Muscle of leg (tissue), 16 donors: ENCODE measurements around the gene ZNF385D. TPM values are rescaled to one million over a fixed set of nuclear protein-coding genes. Genes with fewer than 3 reads are reported as not detected.

Experiments used
- DNase-seq: peaks from one replicate; pipeline ENCODE4 v3.0.0; 2013
- H3K27ac ChIP-seq: one replicate; pipeline ENCODE4 v1.5.1; 2013; ENCODE audit warnings: mild to moderate bottlenecking, low read length, control low read depth
- H3K27me3 ChIP-seq: one replicate; pipeline ENCODE4 v1.6.1; 2013; ENCODE audit warnings: low read length; ENCODE audit not compliant: control insufficient read depth, insufficient read depth
- H3K36me3 ChIP-seq: one replicate; pipeline ENCODE4 v1.6.1; 2013; ENCODE audit warnings: low read length; ENCODE audit not compliant: control insufficient read depth, insufficient read depth
- H3K4me1 ChIP-seq: one replicate; pipeline ENCODE4 v1.6.1; 2013; ENCODE audit warnings: low read length; ENCODE audit not compliant: control insufficient read depth, insufficient read depth
- H3K4me3 ChIP-seq: one replicate; pipeline ENCODE4 v1.5.1; 2013; ENCODE audit warnings: low read length, control low read depth
- H3K9me3 ChIP-seq: replicated peaks from 2 replicates; pipeline ENCODE4 v1.6.1; 2013; ENCODE audit warnings: low read depth, low read length; ENCODE audit not compliant: control insufficient read depth
- WGBS: methylation state at CpG from one replicate; pipeline ENCODE4 v1.1.5; 2013; ENCODE audit warnings: missing lambda C conversion rate; ENCODE audit not compliant: insufficient coverage; 5-methylcytosine and 5-hydroxymethylcytosine counted together
- long read RNA-seq, 11 donors: transcript quantifications; one replicate each; lab custom pipeline, GENCODE V29; 2026
- polyA plus RNA-seq, 8 donors: library from polyadenylated mRNA; unstranded; fragments of 120-200 nt; gene quantifications; one replicate each; pipeline versions ENCODE4 v1.2.1 to v1.2.3, GENCODE V29; 2013; ENCODE audit warnings: inconsistent platforms in 1 of 8, low replicate concordance in 1 of 8; ENCODE audit not compliant: insufficient read length in 8 of 8, insufficient read depth in 1 of 8
- total RNA-seq: library from RNA; stranded (reverse); fragments of 120-200 nt; gene quantifications from one replicate; pipeline ENCODE4 v1.2.4, GENCODE V29; 2013

ZNF385D gene, protein sequence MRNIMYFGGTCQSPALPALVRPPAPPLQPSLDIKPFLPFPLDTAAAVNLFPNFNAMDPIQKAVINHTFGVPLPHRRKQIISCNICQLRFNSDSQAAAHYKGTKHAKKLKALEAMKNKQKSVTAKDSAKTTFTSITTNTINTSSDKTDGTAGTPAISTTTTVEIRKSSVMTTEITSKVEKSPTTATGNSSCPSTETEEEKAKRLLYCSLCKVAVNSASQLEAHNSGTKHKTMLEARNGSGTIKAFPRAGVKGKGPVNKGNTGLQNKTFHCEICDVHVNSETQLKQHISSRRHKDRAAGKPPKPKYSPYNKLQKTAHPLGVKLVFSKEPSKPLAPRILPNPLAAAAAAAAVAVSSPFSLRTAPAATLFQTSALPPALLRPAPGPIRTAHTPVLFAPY
- total RNA-seq = 10.6 TPM
- 10 to 100 TPM; 18.2 to 36.9 (median 28.6) TPM for polyA plus RNA-seq
- long read RNA-seq, donor 1, full-length matches to known transcripts = 3 of 3 reads
- long read RNA-seq, donor 1, partial matches to known transcripts = 0 of 3 reads
- long read RNA-seq, donor 1, other reads (novel, unspliced or antisense) = 0 of 3 reads
- long read RNA-seq, donor 2, full-length matches to known transcripts = 1 of 33 reads
- long read RNA-seq, donor 2, partial matches to known transcripts = 32 of 33 reads
- long read RNA-seq, donor 2, other reads (novel, unspliced or antisense) = 0 of 33 reads
- long read RNA-seq, donor 3, full-length matches to known transcripts = 1 of 1 reads
- long read RNA-seq, donor 3, partial matches to known transcripts = 0 of 1 reads
- long read RNA-seq, donor 3, other reads (novel, unspliced or antisense) = 0 of 1 reads
- long read RNA-seq, donor 4, full-length matches to known transcripts = 3 of 3 reads
- long read RNA-seq, donor 4, partial matches to known transcripts = 0 of 3 reads
- long read RNA-seq, donor 4, other reads (novel, unspliced or antisense) = 0 of 3 reads
- long read RNA-seq, donor 5, full-length matches to known transcripts = 11 of 11 reads
- long read RNA-seq, donor 5, partial matches to known transcripts = 0 of 11 reads
- long read RNA-seq, donor 5, other reads (novel, unspliced or antisense) = 0 of 11 reads
- long read RNA-seq, donor 6, full-length matches to known transcripts = 6 of 6 reads
- long read RNA-seq, donor 6, partial matches to known transcripts = 0 of 6 reads
- long read RNA-seq, donor 6, other reads (novel, unspliced or antisense) = 0 of 6 reads
- long read RNA-seq, donor 7, full-length matches to known transcripts = 1 of 1 reads
- long read RNA-seq, donor 7, partial matches to known transcripts = 0 of 1 reads
- long read RNA-seq, donor 7, other reads (novel, unspliced or antisense) = 0 of 1 reads
- long read RNA-seq, donor 8, full-length matches to known transcripts = 1 of 1 reads
- long read RNA-seq, donor 8, partial matches to known transcripts = 0 of 1 reads
- long read RNA-seq, donor 8, other reads (novel, unspliced or antisense) = 0 of 1 reads
- long read RNA-seq, donor 9, full-length matches to known transcripts = 5 of 5 reads
- long read RNA-seq, donor 9, partial matches to known transcripts = 0 of 5 reads
- long read RNA-seq, donor 9, other reads (novel, unspliced or antisense) = 0 of 5 reads
- long read RNA-seq, donor 10, full-length matches to known transcripts = 5 of 5 reads
- long read RNA-seq, donor 10, partial matches to known transcripts = 0 of 5 reads
- long read RNA-seq, donor 10, other reads (novel, unspliced or antisense) = 0 of 5 reads
- long read RNA-seq, donor 11, full-length matches to known transcripts = 3 of 3 reads
- long read RNA-seq, donor 11, partial matches to known transcripts = 0 of 3 reads
- long read RNA-seq, donor 11, other reads (novel, unspliced or antisense) = 0 of 3 reads

DNA sequence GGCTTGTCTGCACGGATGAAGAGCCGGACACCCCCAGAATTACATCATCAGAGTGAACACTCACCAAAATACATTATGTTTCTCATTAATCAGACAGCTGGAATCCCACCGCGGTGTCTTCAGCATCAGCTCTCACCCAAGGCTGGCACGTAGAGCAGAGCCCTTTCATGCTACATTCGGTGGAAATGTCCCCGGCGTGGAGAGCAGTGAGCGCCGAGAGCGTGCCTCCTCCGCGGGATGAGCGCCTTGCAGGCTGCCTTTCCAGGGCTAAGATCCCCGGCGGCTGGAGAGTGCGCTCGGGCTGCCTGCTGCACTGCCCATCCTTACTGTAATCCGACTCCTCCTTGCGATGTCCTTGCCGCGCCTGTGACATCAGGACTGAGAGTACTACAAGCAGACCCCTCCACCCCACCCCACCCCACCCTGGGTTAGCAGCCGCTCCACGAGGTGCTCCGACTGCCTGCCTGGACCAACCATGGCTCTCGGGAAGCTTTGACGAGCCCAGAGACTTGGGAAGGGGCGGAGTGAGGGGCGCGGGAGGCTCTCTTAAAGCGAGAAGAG lies at the start of gene ZNF385D:
TSS of gene ZNF385D (minus strand) at position 380 of the 561 bp plus-strand sequence. CDS start at position 86, 294 bp downstream.
- Histone ChIP-seq H3K27ac (peak within 1 kb of the TSS; percentile 90), H3K4me1 (peaks cover 11% of the 10 kb centered on the region), H3K4me3 (peak within 1 kb of the TSS; percentile 63), H3K9me3 (no peaks in the 10 kb centered on the region), H3K27me3 (no peaks in the 10 kb centered on the region), H3K36me3 (no peaks in the 10 kb centered on the region)
- WGBS = under 1% methylated on average over 23 of the region's 31 CpGs
- DNase-seq = peak; percentile 93

DNA sequence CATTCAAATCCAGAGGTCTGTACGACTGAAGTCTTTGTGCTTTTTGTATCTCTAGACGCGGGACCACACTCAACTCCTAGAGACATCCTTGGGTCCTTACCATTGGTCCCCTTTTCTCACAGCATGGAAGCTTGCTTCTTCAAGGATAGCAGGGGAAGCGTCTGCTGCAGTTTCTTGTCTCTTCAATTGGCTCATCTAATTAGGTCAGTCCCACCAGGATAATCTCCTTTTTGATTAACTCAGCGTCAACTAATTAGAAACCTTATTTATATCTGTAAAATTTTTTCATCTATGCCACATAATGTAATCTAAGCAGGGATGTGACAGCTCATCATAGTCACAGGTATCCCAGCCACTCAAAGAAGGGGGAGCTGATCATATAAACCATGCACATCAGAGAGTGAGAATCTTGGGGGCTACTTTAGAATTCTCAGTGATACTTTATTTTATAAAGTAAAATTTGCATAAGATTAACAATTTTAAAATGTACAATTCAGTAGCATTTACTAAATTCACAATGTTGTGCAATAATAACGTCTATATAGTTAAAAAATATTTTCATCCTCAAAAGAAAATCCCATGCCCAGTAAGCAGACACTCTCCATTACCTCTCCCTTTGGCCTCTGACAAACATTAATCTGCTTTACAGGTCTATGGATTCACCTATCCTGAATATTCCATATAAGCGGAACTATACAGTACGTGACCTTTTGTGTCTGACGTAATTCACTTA lies 47.5 kb upstream of the ZNF385D start:
- H3K36me3 ChIP-seq = no peaks in the 10 kb centered on the region
- no peak overlapping the region for H3K27ac ChIP-seq
- no peak overlapping the region for H3K4me3 ChIP-seq
- WGBS = 88% methylated on average over 5 of the region's 9 CpGs
- H3K9me3 ChIP-seq = peaks cover 3% of the 10 kb centered on the region
- no peaks in the 10 kb centered on the region for H3K27me3 ChIP-seq
- no peak for DNase-seq
- H3K4me1 ChIP-seq = peaks cover 10% of the 10 kb centered on the region

DNA sequence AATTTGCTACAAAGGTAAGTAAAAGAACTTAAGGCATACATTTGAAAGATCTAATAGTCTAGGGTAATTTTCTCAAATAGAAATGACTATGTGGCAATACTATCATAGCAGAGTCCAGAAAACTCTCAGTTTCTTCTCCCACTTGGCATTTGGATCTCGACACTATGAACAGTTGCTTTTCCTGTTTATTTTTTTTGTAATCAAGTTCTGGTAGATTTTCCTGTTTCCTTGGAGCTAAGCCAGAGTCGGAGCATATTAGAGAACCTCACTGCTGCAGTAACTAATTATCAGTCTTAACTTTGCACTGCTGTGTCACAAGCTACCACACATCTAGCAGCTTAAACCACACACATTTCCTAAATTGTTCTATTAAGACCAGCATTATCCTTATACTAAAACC lies 44.9 kb upstream of the ZNF385D start:
- H3K9me3 ChIP-seq = peaks cover 3% of the 10 kb centered on the region
- 43% methylated on average over 1 of the region's 2 CpGs for WGBS
- peak overlapping the region; percentile 78 for H3K27ac ChIP-seq
- H3K4me3 ChIP-seq = no peak overlapping the region
- H3K27me3 ChIP-seq = no peaks in the 10 kb centered on the region
- H3K4me1 ChIP-seq = peaks cover 15% of the 10 kb centered on the region
- DNase-seq = no peak
- no peaks in the 10 kb centered on the region for H3K36me3 ChIP-seq

DNA sequence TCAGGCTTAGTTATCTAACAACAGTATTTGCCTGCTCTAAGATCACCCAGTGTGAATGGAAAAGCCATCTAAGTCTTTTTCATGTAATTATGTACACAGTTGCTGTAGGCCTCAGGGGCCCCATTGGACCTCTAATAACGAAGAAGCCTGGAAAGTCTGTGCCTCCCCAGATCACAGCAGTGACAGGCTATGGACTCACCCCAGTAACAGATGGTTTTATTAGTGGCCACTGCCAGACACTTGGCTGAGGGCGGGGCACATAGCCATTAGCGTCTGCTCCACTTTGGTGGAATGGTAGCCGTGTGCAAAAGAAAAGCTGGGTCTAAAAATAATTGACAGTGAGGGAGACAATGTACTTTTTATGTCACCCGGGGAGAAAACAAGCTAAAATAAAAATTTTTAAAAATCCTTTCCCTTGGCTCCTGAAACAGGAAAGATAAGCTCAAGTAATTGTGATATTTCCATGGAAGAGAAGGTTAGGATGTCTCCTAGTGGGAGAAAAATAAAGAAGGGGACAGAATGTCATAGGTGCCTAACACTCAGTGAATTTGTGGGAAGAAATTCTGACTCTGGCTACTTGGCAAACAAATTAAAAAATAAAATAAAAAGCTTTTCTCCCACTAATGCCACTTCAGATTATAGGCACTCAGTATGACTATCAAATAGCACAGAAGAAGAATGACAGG lies 44.3 kb upstream of the ZNF385D start:
- H3K27me3 ChIP-seq = no peaks in the 10 kb centered on the region
- H3K9me3 ChIP-seq = peaks cover 2% of the 10 kb centered on the region
- peak overlapping the region; percentile 78 for H3K27ac ChIP-seq
- WGBS = 33% methylated on average over 3 of the region's 5 CpGs
- peaks cover 15% of the 10 kb centered on the region for H3K4me1 ChIP-seq
- no peak overlapping the region for H3K4me3 ChIP-seq
- H3K36me3 ChIP-seq = no peaks in the 10 kb centered on the region
- DNase-seq = peak; percentile 89

DNA sequence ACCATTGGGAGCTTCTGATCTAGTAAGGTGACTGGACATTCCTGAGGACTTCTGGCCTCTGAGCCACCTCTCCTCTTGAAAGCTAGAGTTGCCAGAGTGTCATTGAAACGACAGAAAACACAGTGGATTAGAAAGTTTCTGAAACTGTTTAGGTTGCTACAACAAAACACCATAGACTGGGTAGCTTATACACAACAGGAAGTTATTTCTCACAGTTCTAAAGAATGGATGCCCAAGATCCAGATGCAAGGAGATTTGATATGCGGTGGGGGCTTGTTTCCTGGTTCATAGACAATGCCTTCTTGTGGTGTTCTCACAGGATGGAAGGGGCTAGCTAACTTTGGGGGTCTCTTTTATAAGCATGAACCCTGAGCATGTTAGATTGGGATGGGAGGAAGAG lies 43.3 kb upstream of the ZNF385D start:
- H3K4me3 ChIP-seq = no peak overlapping the region
- H3K27me3 ChIP-seq = no peaks in the 10 kb centered on the region
- H3K9me3 ChIP-seq = peaks cover 2% of the 10 kb centered on the region
- 89% methylated on average over 1 of the region's 2 CpGs for WGBS
- no peaks in the 10 kb centered on the region for H3K36me3 ChIP-seq
- no peak for DNase-seq
- H3K27ac ChIP-seq = peak overlapping the region; percentile 78
- peaks cover 15% of the 10 kb centered on the region for H3K4me1 ChIP-seq

DNA sequence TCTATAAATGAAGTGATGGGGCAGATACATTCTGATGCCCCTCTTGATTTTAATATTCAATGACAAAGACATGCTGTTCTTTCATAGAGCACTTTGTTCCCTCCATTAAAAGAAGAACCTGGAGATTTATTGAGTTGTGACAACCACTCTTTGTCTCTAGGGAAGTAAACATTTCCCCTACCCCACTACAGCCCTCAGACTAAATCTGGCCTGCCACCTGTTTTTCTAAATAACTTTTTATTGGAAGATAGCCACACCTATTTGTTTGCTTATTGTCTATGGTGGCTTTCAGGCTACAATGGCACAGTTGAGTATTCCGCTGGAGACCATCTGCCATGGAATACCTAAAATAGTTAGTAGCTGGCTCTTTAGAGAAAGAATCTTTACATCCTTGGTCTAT lies 41.2 kb upstream of the ZNF385D start:
- Histone ChIP-seq H3K4me3 (no peak overlapping the region), H3K4me1 (peaks cover 15% of the 10 kb centered on the region), H3K9me3 (no peaks in the 10 kb centered on the region), H3K27ac (peak overlapping the region; percentile 52), H3K27me3 (no peaks in the 10 kb centered on the region), H3K36me3 (no peaks in the 10 kb centered on the region)
- peak; percentile 39 for DNase-seq
- WGBS = no CpG with 5 or more reads among the region's 1 CpG

DNA sequence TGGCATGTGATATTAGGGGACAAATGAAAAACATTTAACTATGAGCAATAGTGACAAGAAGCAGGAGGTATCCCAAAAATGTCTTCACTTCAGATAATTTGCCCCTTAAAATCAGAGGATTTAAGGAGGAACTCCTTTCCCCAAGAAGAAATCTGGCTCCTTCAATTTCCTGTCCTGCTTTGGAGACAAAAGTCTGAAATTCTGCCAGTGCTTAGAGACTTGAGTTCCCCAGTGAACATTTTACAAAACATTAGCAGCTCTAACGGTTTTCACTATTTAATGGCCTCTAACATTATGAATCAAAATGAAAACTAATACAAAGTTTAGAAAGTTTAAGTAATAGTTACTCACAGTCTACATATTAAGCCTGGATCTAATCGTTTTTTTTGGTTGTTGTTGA lies 40.3 kb upstream of the ZNF385D start:
- Histone ChIP-seq H3K4me3 (no peak overlapping the region), H3K27ac (peak overlapping the region; percentile 49), H3K4me1 (peaks cover 15% of the 10 kb centered on the region), H3K36me3 (no peaks in the 10 kb centered on the region), H3K27me3 (no peaks in the 10 kb centered on the region), H3K9me3 (no peaks in the 10 kb centered on the region)
- peak; percentile 88 for DNase-seq
- no CpG with 5 or more reads among the region's 2 CpGs for WGBS

DNA sequence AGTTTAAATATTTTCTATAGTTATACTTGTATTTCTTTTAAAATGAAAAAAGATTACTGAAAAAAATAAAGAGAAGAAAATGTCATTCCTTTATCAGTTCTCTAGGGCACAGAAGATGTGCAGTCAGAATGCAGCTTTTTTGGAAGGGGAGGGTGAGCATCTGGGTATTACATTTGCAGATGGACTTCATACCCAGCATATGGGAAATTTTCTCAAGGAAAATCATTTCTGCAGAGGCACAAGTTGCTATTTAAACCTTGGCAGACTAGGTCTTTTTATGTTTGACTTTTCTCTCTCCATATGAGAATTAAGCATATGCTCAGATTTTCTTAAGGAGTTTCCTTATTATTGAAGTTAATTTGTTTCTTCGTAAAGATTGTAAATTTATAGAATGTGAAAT lies 39.5 kb upstream of the ZNF385D start:
- no CpG with 5 or more reads among the region's 1 CpG for WGBS
- Histone ChIP-seq H3K36me3 (no peaks in the 10 kb centered on the region), H3K9me3 (no peaks in the 10 kb centered on the region), H3K4me1 (peaks cover 13% of the 10 kb centered on the region), H3K27me3 (no peaks in the 10 kb centered on the region), H3K4me3 (no peak overlapping the region), H3K27ac (peak overlapping the region; percentile 49)
- peak; percentile 84 for DNase-seq
